C4-2B (cell line): ENCODE results near the gene XCL1.

ENCODE experiments used
- CTCF ChIP-seq: fragments of 450-650 bp; conservative IDR thresholded peaks from 2 replicates; pipeline ENCODE4 v1.5.1; 2017; ENCODE audit warnings: mild to moderate bottlenecking
- ZFX ChIP-seq: fragments of 450-650 bp; IDR thresholded peaks from 2 replicates; pipeline ENCODE4 v1.6.1; 2017

- TF ChIP-seq CTCF: no peak
- no peak for TF ChIP-seq ZFX
Measured at GRCh38 chr1:168529518-168529917, 46.9 kb upstream of the XCL1 start.
